GM18507 (cell line): ENCODE data around the gene PODXL.
A peak's percentile ranks its signal among the peaks of the same experiment; 100 is the strongest.

Experiments used
- DNase-seq: peaks from one replicate; pipeline ENCODE4 v3.0.0; 2011; ENCODE audit warnings: low read depth; ENCODE audit not compliant: insufficient read length; ENCODE audit errors: extremely low spot score
- FAIRE-seq: peaks from 2 replicates; lab custom pipeline; 2011; peaks lifted over from hg19 to GRCh38; lab: Jason Lieb, UNC

Gene PODXL

GRCh38 chr7:131543298-131543697 is 13.1 kb downstream of the PODXL start:
- DNase-seq: no peak
- FAIRE-seq: no peak

- FAIRE-seq (no peak), DNase-seq (no peak)
Observed at GRCh38 chr7:131540491-131541162, 15.8 kb downstream of the PODXL start.

- FAIRE-seq (no peak), DNase-seq (no peak)
Observed at GRCh38 chr7:131538813-131539179, 17.6 kb downstream of the PODXL start.

GRCh38 chr7:131538071-131538812 is 18.2 kb downstream of the PODXL start:
- no peak for DNase-seq
- FAIRE-seq: no peak

GRCh38 chr7:131537571-131537978 is 18.9 kb downstream of the PODXL start:
- FAIRE-seq (no peak), DNase-seq (no peak)

GRCh38 chr7:131536361-131536849 is 20.0 kb downstream of the PODXL start:
- DNase-seq (no peak), FAIRE-seq (no peak)

- no peak for FAIRE-seq
- DNase-seq: no peak
Observed at GRCh38 chr7:131533566-131534561, 22.6 kb downstream of the PODXL start.

- no peak for DNase-seq
- no peak for FAIRE-seq
Observed at GRCh38 chr7:131533151-131533559, 23.3 kb downstream of the PODXL start.

- DNase-seq (no peak), FAIRE-seq (no peak)
Observed at GRCh38 chr7:131532570-131533091, 23.8 kb downstream of the PODXL start.

- DNase-seq (no peak), FAIRE-seq (no peak)
Observed at GRCh38 chr7:131530137-131530536, 26.3 kb downstream of the PODXL start.

- no peak for FAIRE-seq
Observed at GRCh38 chr7:131529617-131530016, 26.8 kb downstream of the PODXL start.

GRCh38 chr7:131529179-131529578 is 27.2 kb downstream of the PODXL start:
- no peak for FAIRE-seq
- no peak for DNase-seq

More at GRCh38 chr7:131529617-131530016, 26.8 kb downstream of the PODXL start:
- no peak for DNase-seq

GRCh38 chr7:131527456-131527855 is 29.0 kb downstream of the PODXL start:
- DNase-seq: no peak
- FAIRE-seq: no peak

GRCh38 chr7:131525820-131526219 is 30.6 kb downstream of the PODXL start:
- DNase-seq: no peak
- FAIRE-seq: no peak

GRCh38 chr7:131524703-131525102 is 31.7 kb downstream of the PODXL start:
- no peak for FAIRE-seq
- DNase-seq: no peak

- DNase-seq (no peak), FAIRE-seq (no peak)
Observed at GRCh38 chr7:131524115-131524514, 32.3 kb downstream of the PODXL start.

GRCh38 chr7:131522325-131522930 is 34.0 kb downstream of the PODXL start:
- peak; percentile 68 for FAIRE-seq
- DNase-seq: no peak

- no peak for FAIRE-seq
Observed at GRCh38 chr7:131521651-131522163, 34.7 kb downstream of the PODXL start.

GRCh38 chr7:131518626-131519025 is 37.8 kb downstream of the PODXL start:
- FAIRE-seq (no peak), DNase-seq (no peak)

More at GRCh38 chr7:131521651-131522163, 34.7 kb downstream of the PODXL start:
- DNase-seq: no peak
